ENCODE data around the gene RASGRP1. TPM values are rescaled to one million over a fixed set of nuclear protein-coding genes. Genes with fewer than 3 reads are reported as not detected.

The RASGRP1 gene
- total and polyA plus RNA-seq, 7 donors: 0.33 to 3.6 (median 0.71) TPM; not detected in 2

- H3K36me3 ChIP-seq: no peaks in the 10 kb centered on the region
- TF ChIP-seq, protein P1, sequence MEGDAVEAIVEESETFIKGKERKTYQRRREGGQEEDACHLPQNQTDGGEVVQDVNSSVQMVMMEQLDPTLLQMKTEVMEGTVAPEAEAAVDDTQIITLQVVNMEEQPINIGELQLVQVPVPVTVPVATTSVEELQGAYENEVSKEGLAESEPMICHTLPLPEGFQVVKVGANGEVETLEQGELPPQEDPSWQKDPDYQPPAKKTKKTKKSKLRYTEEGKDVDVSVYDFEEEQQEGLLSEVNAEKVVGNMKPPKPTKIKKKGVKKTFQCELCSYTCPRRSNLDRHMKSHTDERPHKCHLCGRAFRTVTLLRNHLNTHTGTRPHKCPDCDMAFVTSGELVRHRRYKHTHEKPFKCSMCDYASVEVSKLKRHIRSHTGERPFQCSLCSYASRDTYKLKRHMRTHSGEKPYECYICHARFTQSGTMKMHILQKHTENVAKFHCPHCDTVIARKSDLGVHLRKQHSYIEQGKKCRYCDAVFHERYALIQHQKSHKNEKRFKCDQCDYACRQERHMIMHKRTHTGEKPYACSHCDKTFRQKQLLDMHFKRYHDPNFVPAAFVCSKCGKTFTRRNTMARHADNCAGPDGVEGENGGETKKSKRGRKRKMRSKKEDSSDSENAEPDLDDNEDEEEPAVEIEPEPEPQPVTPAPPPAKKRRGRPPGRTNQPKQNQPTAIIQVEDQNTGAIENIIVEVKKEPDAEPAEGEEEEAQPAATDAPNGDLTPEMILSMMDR (IDR thresholded peaks at IDR 0.05): peak; percentile 20 to 76 (median 54)
- no peak for TF ChIP-seq EP300 (IDR thresholded peaks at IDR 0.05)
- WGBS, 2 donors: 8 to 9% methylated on average over 59 of the region's 59 CpGs
- H3K9me3 ChIP-seq: no peaks in the 10 kb centered on the region
- peaks cover 0 to 25% (median 22%) of the 10 kb centered on the region in 3 donors for H3K27me3 ChIP-seq
- H3K4me3 ChIP-seq: peak overlapping the region; percentile 33 to 68 (median 55)
- peaks cover 0 to 15% (median 14%) of the 10 kb centered on the region in 4 donors for H3K4me1 ChIP-seq
- DNase-seq: no peak
- H3K27ac ChIP-seq: peak overlapping the region in 1 of 4 donors; percentile 10
- intact Hi-C loops (cut with DNase I): loop anchor here (5.0 kb wide), 1 partner anchor 118 kb away; no protein-coding TSS in a partner anchor
Measured at GRCh38 chr15:38563723-38564519, 693 bp downstream of the RASGRP1 start.

GRCh38 chr15:38562278-38562677 lies 2.3 kb downstream of the RASGRP1 start:
- no peak for DNase-seq
- TF ChIP-seq POLR2A (IDR thresholded peaks at IDR 0.05): no peak
- TF ChIP-seq EP300 (IDR thresholded peaks at IDR 0.05): no peak
- H3K27me3 ChIP-seq: peaks cover 0 to 25% (median 22%) of the 10 kb centered on the region in 3 donors
- WGBS, 2 donors: 60 to 82% methylated on average over 3 of the region's 3 CpGs
- no peaks in the 10 kb centered on the region for H3K9me3 ChIP-seq
- H3K4me3 ChIP-seq: no peak overlapping the region
- no peaks in the 10 kb centered on the region for H3K36me3 ChIP-seq
- intact Hi-C loops (cut with DNase I): loop anchor here (5.0 kb wide), 1 partner anchor 120 kb away; no protein-coding TSS in a partner anchor
- H3K4me1 ChIP-seq: peaks cover 0 to 15% (median 14%) of the 10 kb centered on the region in 4 donors
- no peak overlapping the region for H3K27ac ChIP-seq

DNA sequence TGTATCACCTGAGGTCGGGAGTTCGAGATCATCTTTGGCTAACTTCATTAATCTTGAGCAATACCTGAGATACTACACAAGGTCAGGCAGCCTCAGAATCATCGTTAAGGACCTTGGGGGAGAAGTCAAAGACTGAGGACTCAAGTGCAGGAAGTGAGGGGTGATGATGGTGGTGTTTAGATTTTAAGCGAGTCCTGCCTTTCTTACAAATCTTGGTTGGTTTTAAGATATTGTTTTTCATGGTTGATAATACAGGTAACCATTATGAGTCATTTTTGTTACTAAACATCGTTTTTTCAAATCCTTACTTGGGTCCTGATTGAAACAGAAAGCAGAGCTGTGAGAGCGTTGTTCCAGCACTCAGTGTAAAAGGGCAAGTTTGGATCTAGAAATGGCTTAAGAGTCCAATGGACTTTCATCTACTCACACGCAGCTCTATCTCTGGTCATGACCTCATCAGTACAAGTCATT lies 4.1 kb downstream of the RASGRP1 start:
- 74 to 82% methylated on average over 7 of the region's 7 CpGs for WGBS, 2 donors
- peaks cover 0 to 23% (median 22%) of the 10 kb centered on the region in 3 donors for H3K27me3 ChIP-seq
- intact Hi-C loops (cut with DNase I): loop anchor here (5.0 kb wide), 1 partner anchor 122 kb away; no protein-coding TSS in a partner anchor
- H3K36me3 ChIP-seq: no peaks in the 10 kb centered on the region
- peaks cover 0 to 15% (median 14%) of the 10 kb centered on the region in 4 donors for H3K4me1 ChIP-seq
- no peak overlapping the region for H3K4me3 ChIP-seq
- H3K9me3 ChIP-seq: no peaks in the 10 kb centered on the region
- TF ChIP-seq, protein P1 (IDR thresholded peaks at IDR 0.05): no peak
- TF ChIP-seq EP300 (IDR thresholded peaks at IDR 0.05) (no peak), POLR2A (IDR thresholded peaks at IDR 0.05) (no peak), POLR2AphosphoS5 (IDR thresholded peaks at IDR 0.05) (no peak)
- DNase-seq: no peak
- H3K27ac ChIP-seq: no peak overlapping the region

GRCh38 chr15:38559636-38560307 lies 4.8 kb downstream of the RASGRP1 start:
- no peak for DNase-seq
- no peak overlapping the region for H3K4me3 ChIP-seq
- peaks cover 0 to 13% (median 9%) of the 10 kb centered on the region in 4 donors for H3K4me1 ChIP-seq
- TF ChIP-seq POLR2A (IDR thresholded peaks at IDR 0.05): no peak
- TF ChIP-seq, protein P1 (IDR thresholded peaks at IDR 0.05): no peak
- no peak for TF ChIP-seq EP300 (IDR thresholded peaks at IDR 0.05)
- no peak for TF ChIP-seq POLR2AphosphoS5 (IDR thresholded peaks at IDR 0.05)
- H3K36me3 ChIP-seq: no peaks in the 10 kb centered on the region
- peaks cover 0 to 16% (median 16%) of the 10 kb centered on the region in 3 donors for H3K27me3 ChIP-seq
- no peaks in the 10 kb centered on the region for H3K9me3 ChIP-seq
- 51 to 61% methylated on average over 7 of the region's 7 CpGs for WGBS, 2 donors
- intact Hi-C loops (cut with DNase I): loop anchor here (5.0 kb wide), 1 partner anchor 123 kb away; no protein-coding TSS in a partner anchor
- no peak overlapping the region for H3K27ac ChIP-seq

GRCh38 chr15:38559131-38559530 lies 5.5 kb downstream of the RASGRP1 start:
- DNase-seq: no peak
- Histone ChIP-seq H3K4me3 (no peak overlapping the region), H3K4me1 (peaks cover 0 to 6% (median 4%) of the 10 kb centered on the region in 4 donors), H3K36me3 (no peaks in the 10 kb centered on the region), H3K9me3 (no peaks in the 10 kb centered on the region), H3K27ac (no peak overlapping the region), H3K27me3 (peaks cover 0 to 10% (median 9%) of the 10 kb centered on the region in 3 donors)
- TF ChIP-seq, protein P1 (IDR thresholded peaks at IDR 0.05): no peak
- TF ChIP-seq POLR2AphosphoS5 (IDR thresholded peaks at IDR 0.05) (no peak), POLR2A (IDR thresholded peaks at IDR 0.05) (no peak), EP300 (IDR thresholded peaks at IDR 0.05) (no peak)
- intact Hi-C loops (cut with DNase I): no loop called here
- WGBS, 2 donors: 89 to 91% methylated on average over 4 of the region's 4 CpGs
